ENCODE data around the gene NTF4.
"Not testable (repeated sequence)": the region's sequence is repeated elsewhere in the genome, so short reads cannot be mapped to it uniquely, and the experiment has no call there.

DNA sequence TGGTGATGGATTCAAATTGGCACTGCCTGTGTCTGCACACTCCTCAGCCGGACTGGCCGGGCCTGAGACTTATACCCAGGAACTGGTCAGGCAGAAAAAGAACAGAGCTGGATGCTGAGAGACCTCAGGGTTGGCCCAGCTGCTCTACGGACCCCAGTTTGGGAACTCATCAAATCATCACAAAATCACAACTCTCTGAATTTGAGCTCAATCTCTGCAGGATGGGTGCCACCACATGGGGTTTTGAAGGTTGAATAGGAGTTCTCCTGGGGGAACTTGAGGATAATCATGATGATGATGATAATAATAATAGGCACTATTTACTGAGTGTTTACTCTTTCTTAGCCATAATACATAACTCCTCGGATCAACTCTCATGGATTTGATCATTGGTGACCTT, 22.0 kb downstream of the NTF4 start:
- TF ChIP-seq, protein P1, sequence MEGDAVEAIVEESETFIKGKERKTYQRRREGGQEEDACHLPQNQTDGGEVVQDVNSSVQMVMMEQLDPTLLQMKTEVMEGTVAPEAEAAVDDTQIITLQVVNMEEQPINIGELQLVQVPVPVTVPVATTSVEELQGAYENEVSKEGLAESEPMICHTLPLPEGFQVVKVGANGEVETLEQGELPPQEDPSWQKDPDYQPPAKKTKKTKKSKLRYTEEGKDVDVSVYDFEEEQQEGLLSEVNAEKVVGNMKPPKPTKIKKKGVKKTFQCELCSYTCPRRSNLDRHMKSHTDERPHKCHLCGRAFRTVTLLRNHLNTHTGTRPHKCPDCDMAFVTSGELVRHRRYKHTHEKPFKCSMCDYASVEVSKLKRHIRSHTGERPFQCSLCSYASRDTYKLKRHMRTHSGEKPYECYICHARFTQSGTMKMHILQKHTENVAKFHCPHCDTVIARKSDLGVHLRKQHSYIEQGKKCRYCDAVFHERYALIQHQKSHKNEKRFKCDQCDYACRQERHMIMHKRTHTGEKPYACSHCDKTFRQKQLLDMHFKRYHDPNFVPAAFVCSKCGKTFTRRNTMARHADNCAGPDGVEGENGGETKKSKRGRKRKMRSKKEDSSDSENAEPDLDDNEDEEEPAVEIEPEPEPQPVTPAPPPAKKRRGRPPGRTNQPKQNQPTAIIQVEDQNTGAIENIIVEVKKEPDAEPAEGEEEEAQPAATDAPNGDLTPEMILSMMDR (IDR thresholded peaks at IDR 0.05) = not testable (repeated sequence)
- TF ChIP-seq POLR2A, POLR2AphosphoS5 (IDR thresholded peaks at IDR 0.05): not testable (repeated sequence)

Data from prostate gland (tissue), 2 donors.